Activated CD4-positive, alpha-beta T cell treated with anti-CD3 and anti-CD28 coated beads, Interleukin-2, amount 10 ng/mL, durations not matched to agents 24 days and 14 days (primary cell): ENCODE data around the gene CRYBG1. TPM values are rescaled to one million over a fixed set of nuclear protein-coding genes. Genes with fewer than 3 reads are reported as not detected.

Experiments
- DNase-seq: peaks from one replicate; pipeline ENCODE4 v3.0.0; 2022
- H3K27ac Mint-ChIP-seq: one replicate; pipeline ENCODE4 v1.8.0; 2022; ENCODE audit warnings: mild to moderate bottlenecking, mixed read lengths
- H3K27me3 Mint-ChIP-seq: one replicate; pipeline ENCODE4 v1.8.0; 2022; ENCODE audit warnings: mixed read lengths
- H3K36me3 Mint-ChIP-seq: one replicate; pipeline ENCODE4 v1.8.0; 2022; ENCODE audit warnings: low read depth, mild to moderate bottlenecking, mixed read lengths
- H3K4me1 Mint-ChIP-seq: one replicate; pipeline ENCODE4 v1.8.0; 2021; ENCODE audit warnings: mixed read lengths
- H3K4me3 Mint-ChIP-seq: one replicate; pipeline ENCODE4 v1.8.0; 2022; ENCODE audit warnings: mild to moderate bottlenecking, moderate library complexity, mixed read lengths
- H3K9me3 Mint-ChIP-seq: one replicate; pipeline ENCODE4 v1.8.0; 2021; ENCODE audit warnings: mixed read lengths
- intact Hi-C: fragments of 100-400 bp; cut with micrococcal nuclease; formaldehyde crosslinking; loops from one replicate; pipeline ENCODE4 v1.15.1; 2023
- total RNA-seq: library from RNA; stranded (reverse); gene quantifications from 2 replicates; pipeline ENCODE4 v1.2.3, GENCODE V29; 2022

The CRYBG1 gene
- total RNA-seq, 1 donor from 2014 or later, result 10.0 TPM

- intact Hi-C loops, result loop anchor here (5.0 kb wide), 1 partner anchor 41 kb away; no protein-coding TSS in a partner anchor
- Mint-ChIP-seq H3K27me3 (peaks cover 24% of the 10 kb centered on the region), H3K36me3 (no peaks in the 10 kb centered on the region), H3K27ac (no peak overlapping the region), H3K4me1 (no peaks in the 10 kb centered on the region), H3K9me3 (no peaks in the 10 kb centered on the region), H3K4me3 (no peak overlapping the region)
- no peak for DNase-seq
Observed at GRCh38 chr6:106470811-106471210, 110.3 kb downstream of the CRYBG1 start.

GRCh38 chr6:106473812-106474211 is 113.3 kb downstream of the CRYBG1 start:
- DNase-seq, result no peak
- Mint-ChIP-seq H3K4me1 (peaks cover 3% of the 10 kb centered on the region), H3K27ac (no peak overlapping the region), H3K9me3 (no peaks in the 10 kb centered on the region), H3K27me3 (peaks cover 13% of the 10 kb centered on the region), H3K4me3 (no peak overlapping the region), H3K36me3 (no peaks in the 10 kb centered on the region)
- intact Hi-C loops, result loop anchor here (5.0 kb wide), 1 partner anchor 38 kb away; no protein-coding TSS in a partner anchor

GRCh38 chr6:106474466-106474865 is 113.9 kb downstream of the CRYBG1 start:
- no peaks in the 10 kb centered on the region for H3K9me3 Mint-ChIP-seq
- no peak overlapping the region for H3K27ac Mint-ChIP-seq
- intact Hi-C loops, result loop anchor here (5.0 kb wide), 1 partner anchor 38 kb away; no protein-coding TSS in a partner anchor
- no peak for DNase-seq
- peaks cover 3% of the 10 kb centered on the region for H3K4me1 Mint-ChIP-seq
- no peak overlapping the region for H3K4me3 Mint-ChIP-seq
- no peaks in the 10 kb centered on the region for H3K36me3 Mint-ChIP-seq
- H3K27me3 Mint-ChIP-seq, result peaks cover 7% of the 10 kb centered on the region

- intact Hi-C loops, result no loop called here
- Mint-ChIP-seq H3K4me1 (peaks cover 3% of the 10 kb centered on the region), H3K9me3 (no peaks in the 10 kb centered on the region), H3K36me3 (no peaks in the 10 kb centered on the region), H3K27me3 (peaks cover 5% of the 10 kb centered on the region), H3K4me3 (no peak overlapping the region), H3K27ac (no peak overlapping the region)
- DNase-seq, result no peak
Observed at GRCh38 chr6:106475284-106475683, 114.8 kb downstream of the CRYBG1 start.

GRCh38 chr6:106476331-106477105 is 116.0 kb downstream of the CRYBG1 start:
- Mint-ChIP-seq H3K9me3 (no peaks in the 10 kb centered on the region), H3K36me3 (no peaks in the 10 kb centered on the region), H3K4me3 (no peak overlapping the region), H3K27ac (no peak overlapping the region), H3K27me3 (peaks cover 5% of the 10 kb centered on the region), H3K4me1 (peaks cover 3% of the 10 kb centered on the region)
- intact Hi-C loops, result no loop called here
- no peak for DNase-seq

GRCh38 chr6:106477146-106477545 is 116.6 kb downstream of the CRYBG1 start:
- H3K4me1 Mint-ChIP-seq, result peaks cover 3% of the 10 kb centered on the region
- intact Hi-C loops, result no loop called here
- no peaks in the 10 kb centered on the region for H3K36me3 Mint-ChIP-seq
- H3K27ac Mint-ChIP-seq, result no peak overlapping the region
- H3K9me3 Mint-ChIP-seq, result no peaks in the 10 kb centered on the region
- no peak overlapping the region for H3K4me3 Mint-ChIP-seq
- peaks cover 5% of the 10 kb centered on the region for H3K27me3 Mint-ChIP-seq
- DNase-seq, result no peak

- intact Hi-C loops, result no loop called here
- DNase-seq, result no peak
- Mint-ChIP-seq H3K36me3 (no peaks in the 10 kb centered on the region), H3K27ac (no peak overlapping the region), H3K9me3 (no peaks in the 10 kb centered on the region), H3K27me3 (peaks cover 5% of the 10 kb centered on the region), H3K4me3 (no peak overlapping the region), H3K4me1 (peaks cover 3% of the 10 kb centered on the region)
Observed at GRCh38 chr6:106477790-106478189, 117.3 kb downstream of the CRYBG1 start.

GRCh38 chr6:106486236-106486635 is 125.7 kb downstream of the CRYBG1 start:
- DNase-seq, result no peak
- Mint-ChIP-seq H3K4me1 (peaks cover 3% of the 10 kb centered on the region), H3K4me3 (no peak overlapping the region), H3K36me3 (no peaks in the 10 kb centered on the region), H3K27ac (no peak overlapping the region), H3K9me3 (peaks cover 20% of the 10 kb centered on the region), H3K27me3 (peaks cover 18% of the 10 kb centered on the region)
- intact Hi-C loops, result no loop called here

GRCh38 chr6:106488494-106489370 is 128.2 kb downstream of the CRYBG1 start:
- intact Hi-C loops, result no loop called here
- Mint-ChIP-seq H3K27ac (no peak overlapping the region), H3K4me3 (no peak overlapping the region), H3K4me1 (peaks cover 3% of the 10 kb centered on the region), H3K9me3 (peaks cover 20% of the 10 kb centered on the region), H3K36me3 (no peaks in the 10 kb centered on the region), H3K27me3 (peaks cover 24% of the 10 kb centered on the region)
- no peak for DNase-seq

GRCh38 chr6:106490030-106490429 is 129.5 kb downstream of the CRYBG1 start:
- intact Hi-C loops, result no loop called here
- Mint-ChIP-seq H3K27ac (no peak overlapping the region), H3K9me3 (peaks cover 20% of the 10 kb centered on the region), H3K4me1 (peaks cover 3% of the 10 kb centered on the region), H3K36me3 (no peaks in the 10 kb centered on the region), H3K4me3 (no peak overlapping the region), H3K27me3 (peaks cover 23% of the 10 kb centered on the region)
- no peak for DNase-seq

GRCh38 chr6:106490436-106490835 is 129.9 kb downstream of the CRYBG1 start:
- Mint-ChIP-seq H3K27me3 (peaks cover 22% of the 10 kb centered on the region), H3K4me3 (no peak overlapping the region), H3K4me1 (peaks cover 3% of the 10 kb centered on the region), H3K27ac (no peak overlapping the region), H3K9me3 (peaks cover 20% of the 10 kb centered on the region), H3K36me3 (no peaks in the 10 kb centered on the region)
- intact Hi-C loops, result no loop called here
- no peak for DNase-seq

- H3K36me3 Mint-ChIP-seq, result no peaks in the 10 kb centered on the region
- H3K9me3 Mint-ChIP-seq, result peaks cover 18% of the 10 kb centered on the region
- H3K4me1 Mint-ChIP-seq, result peaks cover 3% of the 10 kb centered on the region
- H3K4me3 Mint-ChIP-seq, result no peak overlapping the region
- intact Hi-C loops, result no loop called here
- H3K27me3 Mint-ChIP-seq, result peaks cover 16% of the 10 kb centered on the region
- H3K27ac Mint-ChIP-seq, result no peak overlapping the region
- DNase-seq, result no peak
Observed at GRCh38 chr6:106490974-106491373, 130.5 kb downstream of the CRYBG1 start.

- H3K4me3 Mint-ChIP-seq, result no peak overlapping the region
- intact Hi-C loops, result no loop called here
Observed at GRCh38 chr6:106495014-106495413, 134.5 kb downstream of the CRYBG1 start.

GRCh38 chr6:106496823-106497222 is 136.3 kb downstream of the CRYBG1 start:
- no peaks in the 10 kb centered on the region for H3K36me3 Mint-ChIP-seq
- DNase-seq, result no peak
- H3K9me3 Mint-ChIP-seq, result no peaks in the 10 kb centered on the region
- H3K4me1 Mint-ChIP-seq, result no peaks in the 10 kb centered on the region
- no peak overlapping the region for H3K27ac Mint-ChIP-seq
- intact Hi-C loops, result no loop called here
- H3K4me3 Mint-ChIP-seq, result no peak overlapping the region
- peaks cover 11% of the 10 kb centered on the region for H3K27me3 Mint-ChIP-seq

More at GRCh38 chr6:106495014-106495413, 134.5 kb downstream of the CRYBG1 start:
- no peak overlapping the region for H3K27ac Mint-ChIP-seq
- no peaks in the 10 kb centered on the region for H3K9me3 Mint-ChIP-seq
- DNase-seq, result no peak
- H3K4me1 Mint-ChIP-seq, result no peaks in the 10 kb centered on the region
- no peaks in the 10 kb centered on the region for H3K36me3 Mint-ChIP-seq
- H3K27me3 Mint-ChIP-seq, result peaks cover 9% of the 10 kb centered on the region
